Left ventricle myocardium inferior (tissue), 1 donor: ENCODE data around the gene FANCL. TPM values are rescaled to one million over a fixed set of nuclear protein-coding genes. Genes with fewer than 3 reads are reported as not detected.
"Not testable (repeated sequence)": the region's sequence is repeated elsewhere in the genome, so short reads cannot be mapped to it uniquely, and the experiment has no call there.

Source experiments
- DNase-seq: peaks from one replicate; pipeline ENCODE4 v3.0.0-alpha.2; 2020
- H3K27ac ChIP-seq: fragments of 200-600 bp; replicated peaks from 2 replicates; pipeline ENCODE4 v1.8.0; 2021
- H3K27me3 ChIP-seq: fragments of 200-600 bp; 2 replicates; pipeline ENCODE4 v1.8.0; 2021; ENCODE audit warnings: low read depth
- H3K36me3 ChIP-seq: fragments of 200-600 bp; 2 replicates; pipeline ENCODE4 v1.8.0; 2021
- H3K4me1 ChIP-seq: fragments of 200-600 bp; 2 replicates; pipeline ENCODE4 v1.8.0; 2021
- H3K4me3 ChIP-seq: fragments of 200-600 bp; 2 replicates; pipeline ENCODE4 v1.8.0; 2021; ENCODE audit warnings: mild to moderate bottlenecking, moderate library complexity
- H3K9me3 ChIP-seq: fragments of 200-600 bp; replicated peaks from 2 replicates; pipeline ENCODE4 v1.8.0; 2021
- CTCF ChIP-seq: fragments of 200-600 bp; IDR thresholded peaks from 2 replicates; pipeline ENCODE4 v1.8.0; 2021; ENCODE audit warnings: antibody characterized with exemption, mild to moderate bottlenecking, borderline replicate concordance
- intact Hi-C: fragments of 100-400 bp; cut with micrococcal nuclease; formaldehyde crosslinking; loops from one replicate; pipeline ENCODE4 v1.11.0; 2022
- total RNA-seq: library from RNA; stranded (reverse); fragmentation: NEBNext Ultra II Directional; extraction: Animal tissue kit (Norgen Biotek cat#: 25700); gene quantifications from one replicate; pipeline ENCODE4 v1.2.1, GENCODE V29; 2021
- donor health status: DM: no; HTN: yes; CAD: no; lungs with severe emphysema.

Gene FANCL
- total RNA-seq, 1 donor from 2014 or later = 12.0 TPM

- Histone ChIP-seq H3K36me3 (peaks cover 14% of the 10 kb centered on the region), H3K27me3 (no peaks in the 10 kb centered on the region), H3K27ac (no peak overlapping the region), H3K4me3 (no peak overlapping the region), H3K4me1 (no peaks in the 10 kb centered on the region), H3K9me3 (no peaks in the 10 kb centered on the region)
- no peak for DNase-seq
- TF ChIP-seq CTCF = no peak
- intact Hi-C loops = no loop called here
Measured at GRCh38 chr2:58221909-58222308, 19.2 kb downstream of the FANCL start.

GRCh38 chr2:58215429-58215828 lies 25.7 kb downstream of the FANCL start:
- Histone ChIP-seq H3K4me1 (peaks cover 11% of the 10 kb centered on the region), H3K9me3 (no peaks in the 10 kb centered on the region), H3K27me3 (no peaks in the 10 kb centered on the region), H3K27ac (no peak overlapping the region), H3K4me3 (no peak overlapping the region), H3K36me3 (peaks cover 14% of the 10 kb centered on the region)
- intact Hi-C loops = no loop called here
- no peak for TF ChIP-seq CTCF
- no peak for DNase-seq

- peaks cover 14% of the 10 kb centered on the region for H3K36me3 ChIP-seq
- H3K27me3 ChIP-seq, H3K4me1 ChIP-seq, intact Hi-C loops, H3K9me3 ChIP-seq, H3K4me3 ChIP-seq, DNase-seq, H3K27ac ChIP-seq: not testable (repeated sequence)
Measured at GRCh38 chr2:58210951-58211568, 30.1 kb downstream of the FANCL start.

- intact Hi-C loops = no loop called here
- Histone ChIP-seq H3K9me3 (no peaks in the 10 kb centered on the region), H3K4me1 (no peaks in the 10 kb centered on the region), H3K27ac (no peak overlapping the region), H3K27me3 (no peaks in the 10 kb centered on the region), H3K36me3 (peaks cover 20% of the 10 kb centered on the region), H3K4me3 (no peak overlapping the region)
- DNase-seq = no peak
- TF ChIP-seq CTCF = no peak
Measured at GRCh38 chr2:58207189-58207588, 33.9 kb downstream of the FANCL start.

GRCh38 chr2:58206785-58207184 lies 34.3 kb downstream of the FANCL start:
- intact Hi-C loops = no loop called here
- no peaks in the 10 kb centered on the region for H3K4me1 ChIP-seq
- TF ChIP-seq CTCF = no peak
- DNase-seq = no peak
- H3K36me3 ChIP-seq = peaks cover 15% of the 10 kb centered on the region
- no peak overlapping the region for H3K4me3 ChIP-seq
- H3K9me3 ChIP-seq = no peaks in the 10 kb centered on the region
- H3K27ac ChIP-seq = no peak overlapping the region
- no peaks in the 10 kb centered on the region for H3K27me3 ChIP-seq

GRCh38 chr2:58204195-58204959 lies 36.7 kb downstream of the FANCL start:
- H3K4me3 ChIP-seq = no peak overlapping the region
- H3K27ac ChIP-seq = no peak overlapping the region
- H3K27me3 ChIP-seq = no peaks in the 10 kb centered on the region
- intact Hi-C loops = no loop called here
- DNase-seq = no peak
- no peak for TF ChIP-seq CTCF
- H3K4me1 ChIP-seq = no peaks in the 10 kb centered on the region
- no peaks in the 10 kb centered on the region for H3K9me3 ChIP-seq
- peaks cover 7% of the 10 kb centered on the region for H3K36me3 ChIP-seq
